NT2/D1 (cell line): Measurements from ENCODE around the gene PIPOX.

Source experiments
- YY1 ChIP-seq: IDR thresholded peaks from 2 replicates; pipeline ENCODE4 v1.6.1; 2011; ENCODE audit not compliant: insufficient read length, insufficient read depth
- ZNF274 ChIP-seq: IDR thresholded peaks from 2 replicates; pipeline ENCODE4 v1.6.1; 2011; ENCODE audit warnings: mild to moderate bottlenecking, low read depth, low read length

DNA sequence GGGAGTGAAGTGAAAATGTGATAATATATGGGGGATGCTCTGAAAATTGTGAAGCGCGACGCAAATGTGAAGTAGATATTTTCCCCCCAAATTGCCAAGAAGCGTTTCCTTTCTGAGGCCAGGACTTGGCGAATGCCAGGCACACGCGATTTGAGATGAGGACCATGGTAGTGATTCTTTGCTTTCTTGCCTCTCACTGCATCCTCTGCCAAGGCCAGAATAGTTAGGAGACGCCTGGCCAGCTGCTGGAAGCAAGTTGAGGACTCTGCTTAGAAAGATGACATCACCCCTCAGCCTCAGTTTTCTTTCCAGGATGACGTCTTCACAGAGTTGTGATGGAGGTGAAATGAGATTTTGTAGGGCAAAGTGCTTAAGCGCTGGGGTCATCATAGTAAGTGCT lies 25.9 kb downstream of the PIPOX start:
- TF ChIP-seq YY1: no peak
- no peak for TF ChIP-seq ZNF274
